ENCODE measurements around the gene SLC19A1.

Gene SLC19A1

DNA sequence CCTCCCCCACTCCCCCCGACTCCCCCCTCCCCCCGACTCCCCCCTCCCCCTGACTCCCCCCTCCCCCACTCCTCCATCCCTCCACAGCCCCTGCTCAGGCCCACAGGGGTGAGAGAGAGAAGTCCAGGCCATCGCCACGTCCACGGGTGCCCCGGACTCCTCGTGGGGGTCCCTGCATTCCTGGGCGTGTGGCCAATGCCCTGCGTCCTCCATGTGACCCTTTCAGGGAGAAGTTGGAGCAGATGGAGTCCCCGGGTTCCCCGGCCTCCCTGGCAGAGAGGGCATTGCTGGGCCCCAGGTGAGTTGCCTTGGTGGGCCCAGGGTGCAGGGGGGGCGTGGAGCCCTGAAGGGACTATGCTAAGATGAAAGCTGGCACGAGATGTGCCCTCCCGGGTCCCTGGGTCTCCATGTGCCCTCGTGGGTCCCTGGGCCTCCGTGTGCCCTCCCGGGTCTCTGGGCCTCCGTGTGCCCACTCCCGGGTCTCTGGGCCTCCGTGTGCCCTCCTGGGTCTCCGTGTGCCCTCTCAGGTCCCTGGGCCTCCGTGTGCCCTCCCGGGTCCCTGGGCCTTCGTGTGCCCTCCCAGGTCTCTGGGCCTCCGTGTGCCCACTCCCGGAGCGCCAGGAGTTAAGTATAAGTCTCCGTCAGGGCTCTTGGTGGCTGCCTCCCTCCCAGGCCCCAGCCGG lies 52.0 kb downstream of the SLC19A1 start:
- in situ Hi-C loops (cut with HindIII; ENCODE audit: low pct_ligation_motif_present, low pct_unique_long_range_greater_than_20kb, low sequenced_read_pairs) = no loop called here
- DNase-seq = no peak

DNA sequence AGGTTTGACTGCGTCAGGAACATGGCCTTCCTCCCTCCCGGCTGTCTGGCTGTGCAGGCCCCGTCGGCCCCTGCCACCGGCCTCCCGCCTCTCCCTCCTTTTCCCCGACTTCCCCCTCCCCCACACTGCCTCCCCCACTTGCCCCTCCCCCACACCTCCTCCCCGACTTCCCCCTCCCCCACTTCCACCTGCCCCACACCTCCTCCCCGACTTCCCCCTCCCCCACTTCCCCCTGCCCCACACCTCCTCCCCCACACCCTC lies 52.6 kb downstream of the SLC19A1 start:
- in situ Hi-C loops (cut with HindIII; ENCODE audit: low pct_ligation_motif_present, low pct_unique_long_range_greater_than_20kb, low sequenced_read_pairs) = no loop called here
- no peak for DNase-seq

GRCh38 chr21:45488931-45489721 lies 53.1 kb downstream of the SLC19A1 start:
- no peak for DNase-seq
- in situ Hi-C loops (cut with HindIII; ENCODE audit: low pct_ligation_motif_present, low pct_unique_long_range_greater_than_20kb, low sequenced_read_pairs) = no loop called here

DNA sequence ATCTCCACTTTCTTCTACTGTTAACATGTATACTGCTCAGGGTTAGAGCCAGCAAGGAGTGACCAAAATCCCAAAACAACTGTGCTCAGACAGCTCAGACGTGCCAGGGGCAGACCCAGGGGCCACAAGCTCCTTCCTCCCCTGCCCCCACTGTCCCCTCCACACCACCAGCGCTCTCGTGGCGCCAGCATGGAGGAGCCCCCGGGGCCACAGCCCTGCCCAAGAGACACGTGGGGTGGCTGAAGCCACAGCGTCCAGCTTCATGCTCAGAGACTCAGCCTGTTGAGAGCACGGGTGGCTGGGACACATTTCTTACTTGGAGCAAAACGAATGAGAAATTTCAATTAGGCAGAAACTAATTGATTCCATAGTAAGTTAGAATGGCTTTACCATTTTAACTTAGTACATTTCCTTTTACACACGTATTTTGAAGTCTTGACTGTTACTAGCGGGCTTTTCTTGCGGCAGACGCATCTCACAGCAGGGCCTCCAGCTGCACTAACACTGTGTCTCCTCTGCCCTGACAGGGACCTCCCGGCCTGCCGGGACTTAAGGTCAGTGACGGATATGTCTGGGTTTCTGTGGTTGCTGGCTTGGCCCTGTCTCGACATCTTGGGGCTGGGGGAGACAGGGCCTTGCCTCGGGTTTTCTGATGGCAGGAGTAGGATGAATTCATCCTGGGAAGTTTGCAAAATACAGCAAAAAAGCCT lies 54.2 kb downstream of the SLC19A1 start:
- DNase-seq = no peak

DNA sequence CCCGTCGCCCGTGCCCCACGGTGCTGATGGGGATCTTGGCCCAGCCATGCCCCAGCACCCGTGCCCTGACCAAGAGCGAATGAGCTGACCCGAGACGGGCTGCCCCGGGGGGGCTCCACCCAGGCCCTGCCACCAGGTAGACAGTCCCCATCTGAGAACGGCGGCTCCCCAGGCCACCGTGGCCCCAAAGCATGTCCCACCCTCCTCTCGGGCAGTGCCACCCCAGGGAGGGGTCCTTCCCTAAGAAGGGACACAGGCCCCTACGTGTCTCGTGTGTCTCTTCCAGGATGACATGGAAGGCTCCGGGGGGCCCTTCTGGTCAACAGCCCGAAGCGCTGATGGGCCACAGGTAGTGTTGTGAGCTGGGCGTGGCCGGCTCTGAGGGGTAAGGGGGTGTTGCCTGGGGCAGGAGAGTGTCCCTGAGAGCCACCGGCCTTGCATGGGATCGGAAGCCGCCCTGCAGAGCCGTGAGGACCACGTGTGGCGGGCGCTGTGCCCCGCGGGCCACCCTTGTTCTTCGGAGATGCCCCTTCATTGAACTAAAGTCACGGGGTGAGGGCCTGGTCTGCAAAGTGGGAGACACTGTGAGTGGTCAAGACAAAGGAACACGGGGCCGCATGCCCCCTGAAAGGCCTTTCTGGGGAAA lies 55.0 kb downstream of the SLC19A1 start:
- no peak for DNase-seq
- in situ Hi-C loops (cut with HindIII; ENCODE audit: low pct_ligation_motif_present, low pct_unique_long_range_greater_than_20kb, low sequenced_read_pairs) = no loop called here

More for the DNA sequence above, 54.2 kb downstream of the SLC19A1 start:
- in situ Hi-C loops (cut with HindIII; ENCODE audit: low pct_ligation_motif_present, low pct_unique_long_range_greater_than_20kb, low sequenced_read_pairs) = no loop called here

DNA sequence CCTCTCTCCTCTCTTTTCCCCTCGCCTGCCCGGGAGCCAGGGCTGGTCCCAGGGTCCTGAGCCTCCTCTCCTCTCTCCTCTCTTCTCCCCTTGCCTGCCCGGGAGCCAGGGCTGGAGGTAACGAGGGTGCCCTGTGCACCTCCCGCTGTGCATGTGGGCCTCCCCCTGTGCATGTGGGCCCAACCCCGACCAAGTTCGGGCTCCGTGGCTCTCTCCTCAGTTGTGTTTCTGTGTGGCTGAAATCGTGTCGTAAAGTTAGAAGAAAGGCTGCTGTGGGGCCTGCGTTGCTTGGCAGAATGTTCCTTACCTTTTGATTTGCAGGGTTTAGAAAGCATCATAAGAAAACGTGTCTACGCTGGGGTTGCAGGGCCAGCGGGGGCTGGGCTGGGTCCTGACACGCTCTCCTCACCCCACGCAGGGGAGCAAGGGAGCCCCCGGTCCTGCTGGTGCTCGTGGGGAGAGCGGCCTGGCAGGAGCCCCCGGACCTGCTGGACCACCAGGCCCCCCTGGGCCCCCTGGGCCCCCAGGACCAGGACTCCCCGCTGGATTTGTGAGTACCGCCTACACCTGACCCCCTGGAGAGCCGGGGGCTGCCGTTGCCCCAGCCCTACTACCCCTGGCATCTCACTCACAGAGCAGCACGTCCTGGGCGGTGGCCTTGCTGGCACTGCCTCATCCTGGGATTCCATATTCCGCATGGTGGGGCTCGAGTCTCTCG lies 55.6 kb downstream of the SLC19A1 start:
- in situ Hi-C loops (cut with HindIII; ENCODE audit: low pct_ligation_motif_present, low pct_unique_long_range_greater_than_20kb, low sequenced_read_pairs) = no loop called here
- DNase-seq = no peak

- no peak for DNase-seq
- in situ Hi-C loops (cut with HindIII; ENCODE audit: low pct_ligation_motif_present, low pct_unique_long_range_greater_than_20kb, low sequenced_read_pairs) = no loop called here
These were observed 56.4 kb downstream of the SLC19A1 start for GRCh38 chr21:45485686-45486442.

DNA sequence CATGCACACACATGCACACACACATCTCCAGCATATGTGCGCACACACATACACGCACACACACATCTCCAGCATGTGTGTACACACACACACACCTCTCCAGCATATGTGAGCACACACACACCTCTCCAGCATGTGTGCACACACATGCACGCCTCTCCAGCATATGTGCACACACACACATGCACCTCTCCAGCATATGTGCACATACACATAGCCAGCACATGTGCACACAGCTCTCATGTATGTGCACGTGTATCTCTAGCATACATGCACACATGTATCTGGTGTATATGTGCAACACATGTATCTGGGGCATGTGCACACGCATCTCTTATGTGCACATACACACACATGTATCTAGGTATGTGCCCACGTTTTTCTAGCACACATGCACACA lies 57.9 kb downstream of the SLC19A1 start:
- DNase-seq = no peak
- in situ Hi-C loops (cut with HindIII; ENCODE audit: low pct_ligation_motif_present, low pct_unique_long_range_greater_than_20kb, low sequenced_read_pairs) = no loop called here

DNA sequence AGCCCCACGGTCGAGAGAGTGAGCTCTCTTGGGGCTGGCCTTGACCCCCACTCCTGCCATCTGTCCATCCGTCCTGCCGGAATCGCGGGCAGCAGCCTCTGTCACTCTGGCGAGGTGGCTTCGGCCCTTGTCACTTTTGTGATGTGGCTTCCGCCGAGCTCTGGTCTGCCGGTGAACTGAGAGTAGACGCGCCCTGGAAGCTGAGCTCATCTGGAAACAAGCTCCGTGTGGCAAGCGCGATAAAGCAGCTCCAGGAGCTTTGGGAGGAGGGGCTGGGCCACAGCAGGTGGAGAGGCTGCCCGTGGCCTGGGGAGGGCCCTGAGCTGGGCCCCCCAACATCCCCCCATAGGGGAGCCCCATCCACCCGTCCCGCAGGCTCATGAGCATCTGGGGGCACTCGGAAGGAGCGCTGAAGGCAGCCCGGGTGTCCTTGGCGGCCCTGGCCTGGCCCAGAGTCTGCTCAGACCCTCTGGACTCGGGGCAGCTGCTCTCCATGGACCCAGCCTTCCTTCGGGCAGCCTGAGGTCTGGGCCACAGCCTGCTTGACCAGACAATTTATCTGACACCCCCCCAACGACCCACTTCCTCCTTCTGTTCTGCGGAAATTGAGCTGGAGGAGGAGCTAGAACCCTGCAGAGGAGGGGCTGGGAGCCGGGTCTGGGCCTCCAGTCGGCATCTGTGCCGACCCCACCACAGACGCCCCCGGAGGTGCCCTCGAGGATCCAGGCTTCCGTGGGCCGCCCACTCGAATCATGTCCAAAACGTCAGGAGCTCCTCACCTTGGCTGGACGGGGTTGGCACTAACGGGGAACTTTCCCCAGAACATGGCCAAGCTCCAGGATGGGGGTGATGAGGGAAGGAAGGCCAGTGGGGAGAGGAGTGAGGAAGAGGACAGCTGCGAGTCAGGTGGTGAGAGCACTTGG lies 59.1 kb downstream of the SLC19A1 start:
- no peak for DNase-seq

DNA sequence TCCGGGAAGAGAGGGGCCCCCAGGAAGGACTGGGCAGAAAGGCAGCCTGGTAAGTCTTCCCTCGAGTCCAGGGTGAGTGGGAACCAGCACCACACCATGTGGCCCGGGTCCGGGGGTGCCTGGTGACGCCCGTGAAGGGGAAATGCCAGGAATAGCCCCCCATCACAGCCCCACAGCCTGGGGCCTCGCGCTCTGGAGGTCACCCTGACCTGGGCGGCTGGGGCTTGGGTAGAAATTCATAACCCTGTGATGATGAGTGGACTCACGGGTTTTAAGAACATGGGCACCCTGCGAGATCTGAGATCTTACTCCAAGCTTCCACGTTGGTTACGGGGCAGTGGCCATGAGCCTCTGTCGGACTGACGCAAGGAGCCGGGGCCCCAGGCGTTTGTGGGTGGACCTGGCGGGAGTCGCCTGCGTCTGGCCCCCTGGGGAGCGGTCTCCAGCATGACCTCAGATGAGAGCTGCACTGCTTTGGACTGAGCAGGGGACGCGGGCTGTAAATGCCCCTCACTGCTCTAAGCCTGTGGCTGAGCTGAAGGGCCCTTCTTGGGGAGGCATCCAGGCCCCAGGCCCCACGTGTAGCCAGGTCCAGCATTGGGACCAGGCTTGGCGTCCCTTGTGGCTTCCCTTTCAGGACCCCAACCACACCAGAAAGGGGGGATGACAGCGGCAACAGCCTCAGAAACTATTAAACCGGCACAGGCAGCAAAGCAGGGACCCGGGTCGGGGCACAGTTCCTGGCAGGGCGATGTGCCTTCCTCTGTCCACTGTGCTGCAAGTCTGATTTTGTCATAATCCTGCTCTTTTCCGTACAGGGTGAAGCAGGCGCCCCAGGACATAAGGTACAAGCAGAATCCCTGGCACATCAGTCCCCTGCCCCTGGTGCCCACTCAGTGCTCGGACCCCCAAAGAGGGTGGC lies 60.0 kb downstream of the SLC19A1 start:
- in situ Hi-C loops (cut with HindIII; ENCODE audit: low pct_ligation_motif_present, low pct_unique_long_range_greater_than_20kb, low sequenced_read_pairs) = no loop called here
- no peak for DNase-seq

More for the DNA sequence above, 59.1 kb downstream of the SLC19A1 start:
- in situ Hi-C loops (cut with HindIII; ENCODE audit: low pct_ligation_motif_present, low pct_unique_long_range_greater_than_20kb, low sequenced_read_pairs) = no loop called here

DNA sequence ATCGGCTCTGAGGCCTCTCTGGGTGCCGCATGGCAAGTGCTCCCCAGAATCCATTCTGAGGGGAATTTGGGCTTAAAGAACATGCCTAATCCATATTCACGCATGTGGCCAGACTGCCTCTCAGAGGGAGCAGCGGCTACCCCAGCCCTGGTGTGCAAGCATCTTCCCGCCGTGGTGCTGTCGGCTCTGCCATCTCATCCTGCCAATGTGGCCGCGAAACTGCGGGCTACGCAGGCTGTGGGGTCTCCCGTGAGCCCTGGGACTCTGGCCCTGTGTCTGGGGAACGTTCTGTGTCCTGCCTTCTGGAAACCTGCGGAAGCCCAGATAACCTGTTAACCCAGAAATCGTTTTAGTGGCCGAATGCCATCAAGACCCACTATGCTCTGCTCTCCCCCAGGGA lies 60.7 kb downstream of the SLC19A1 start:
- in situ Hi-C loops (cut with HindIII; ENCODE audit: low pct_ligation_motif_present, low pct_unique_long_range_greater_than_20kb, low sequenced_read_pairs) = no loop called here
- no peak for DNase-seq

DNA sequence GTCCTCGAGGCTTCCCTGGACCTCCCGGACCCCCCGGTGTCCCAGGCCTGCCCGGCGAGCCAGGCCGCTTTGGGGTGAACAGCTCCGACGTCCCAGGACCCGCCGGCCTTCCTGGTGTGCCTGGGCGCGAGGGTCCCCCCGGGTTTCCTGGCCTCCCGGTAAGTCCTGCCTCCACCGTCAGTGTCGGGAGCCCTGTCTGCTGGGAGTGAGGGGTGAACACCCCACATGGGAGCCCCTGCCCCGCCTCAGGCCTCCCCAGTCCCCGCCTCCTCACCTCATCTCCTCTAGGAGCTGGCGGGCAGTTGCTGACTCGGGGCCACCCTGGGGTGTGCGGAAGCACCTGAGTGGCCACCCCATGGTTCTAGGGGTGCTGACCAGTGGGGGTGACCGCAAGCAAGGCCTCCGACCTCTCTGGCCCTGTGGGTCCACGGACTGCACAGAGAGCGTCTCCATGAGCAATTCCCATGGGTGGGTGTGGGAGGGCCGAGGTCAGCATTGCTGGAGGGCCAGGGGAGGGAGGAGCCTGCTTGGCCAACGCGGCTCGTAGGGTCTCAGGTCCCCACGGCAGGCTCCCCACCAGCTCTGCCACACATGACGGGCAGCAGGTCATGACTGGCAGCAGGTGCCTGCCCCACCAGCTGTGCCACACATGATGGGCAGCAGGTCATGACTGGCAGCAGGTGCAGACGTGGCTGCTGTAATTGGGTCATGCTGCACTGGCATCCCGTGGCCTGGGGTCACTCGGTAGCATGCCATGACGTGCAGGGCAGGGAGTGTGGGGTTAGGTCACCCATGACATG lies 61.3 kb downstream of the SLC19A1 start:
- in situ Hi-C loops (cut with HindIII; ENCODE audit: low pct_ligation_motif_present, low pct_unique_long_range_greater_than_20kb, low sequenced_read_pairs) = no loop called here
- DNase-seq = no peak

DNA sequence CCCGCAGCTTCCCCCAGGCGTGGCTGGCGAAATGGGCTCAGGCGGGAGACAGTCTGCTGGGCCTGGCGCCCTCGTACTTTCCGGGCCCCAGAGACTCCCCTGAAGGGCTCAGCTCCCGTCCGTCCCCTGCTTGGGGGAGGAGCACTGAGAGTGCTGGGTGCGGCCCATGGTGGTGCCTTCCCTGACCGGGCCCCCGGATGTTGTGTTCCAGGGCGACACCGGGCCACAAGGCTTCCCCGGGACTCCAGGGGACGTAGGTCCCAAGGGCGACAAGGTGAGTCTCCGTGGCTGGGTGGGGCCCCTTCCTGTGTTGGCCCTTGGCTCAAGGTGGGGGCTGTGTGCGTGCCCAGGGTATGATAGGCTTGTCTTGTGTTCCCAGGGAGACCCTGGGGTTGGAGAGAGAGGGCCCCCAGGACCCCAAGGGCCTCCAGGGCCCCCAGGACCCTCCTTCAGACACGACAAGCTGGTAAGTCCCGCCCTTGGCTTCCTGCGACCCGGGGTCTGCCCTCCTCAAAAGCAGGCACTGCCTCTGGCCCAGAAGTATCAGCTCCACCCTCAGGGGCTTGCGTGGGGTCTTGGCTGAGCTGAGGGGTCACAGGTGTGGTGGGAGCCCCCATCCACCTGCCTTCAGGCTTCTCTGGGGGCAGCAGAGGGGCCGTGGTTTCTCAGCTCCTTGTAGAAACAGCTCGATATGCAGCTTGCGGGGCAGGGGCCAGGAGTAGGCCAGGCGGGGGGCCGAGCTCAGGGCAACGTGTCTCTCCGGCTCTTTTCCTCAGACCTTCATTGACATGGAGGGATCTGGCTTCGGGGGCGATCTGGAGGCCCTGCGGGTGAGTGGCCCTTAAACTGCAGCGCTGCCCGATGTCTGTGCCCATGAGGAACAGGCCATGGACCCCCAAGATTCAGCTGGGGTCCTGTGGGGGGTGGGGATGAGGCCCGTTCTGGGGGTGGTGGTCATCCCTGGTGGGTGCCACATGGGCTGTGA lies 62.3 kb downstream of the SLC19A1 start:
- in situ Hi-C loops (cut with HindIII; ENCODE audit: low pct_ligation_motif_present, low pct_unique_long_range_greater_than_20kb, low sequenced_read_pairs) = no loop called here
- no peak for DNase-seq

Data from ACHN (cell line).